ENCODE results near the gene NONO.

DNA sequence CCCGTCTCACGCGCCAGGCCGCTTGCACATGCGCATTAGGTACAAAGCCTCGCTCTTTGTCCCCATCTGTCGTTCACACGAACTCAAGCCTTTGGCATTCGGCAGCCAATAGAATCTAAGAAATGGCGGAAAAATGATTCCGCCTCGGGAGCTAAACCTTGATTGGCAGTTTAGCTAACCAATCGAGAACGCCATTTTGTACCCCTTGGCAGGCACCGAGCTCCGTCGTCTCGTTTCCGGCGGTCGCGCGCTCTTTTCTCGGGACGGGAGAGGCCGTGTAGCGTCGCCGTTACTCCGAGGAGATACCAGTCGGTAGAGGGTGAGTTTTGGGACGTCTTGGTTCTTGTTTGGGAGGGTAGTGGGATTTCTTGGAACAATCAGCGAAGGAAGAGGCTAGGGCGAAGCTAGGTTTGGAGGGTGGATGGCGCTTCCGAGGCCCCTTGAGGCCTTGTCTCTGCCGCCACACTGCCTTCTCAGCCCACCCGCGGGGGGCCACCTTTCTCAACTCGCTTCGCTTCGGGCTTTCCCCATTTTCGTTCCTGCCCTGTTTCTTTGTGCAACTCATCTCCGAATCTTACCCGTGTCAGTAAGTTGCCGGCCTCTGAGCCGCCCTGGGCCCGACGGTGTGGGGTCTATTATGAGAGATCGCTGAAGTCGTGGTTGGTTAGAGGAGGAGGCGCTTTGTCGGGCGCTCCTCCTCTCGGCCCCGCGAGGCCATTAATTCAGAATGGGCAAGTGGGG is at the start of gene NONO:
- TF ChIP-seq, protein P1, sequence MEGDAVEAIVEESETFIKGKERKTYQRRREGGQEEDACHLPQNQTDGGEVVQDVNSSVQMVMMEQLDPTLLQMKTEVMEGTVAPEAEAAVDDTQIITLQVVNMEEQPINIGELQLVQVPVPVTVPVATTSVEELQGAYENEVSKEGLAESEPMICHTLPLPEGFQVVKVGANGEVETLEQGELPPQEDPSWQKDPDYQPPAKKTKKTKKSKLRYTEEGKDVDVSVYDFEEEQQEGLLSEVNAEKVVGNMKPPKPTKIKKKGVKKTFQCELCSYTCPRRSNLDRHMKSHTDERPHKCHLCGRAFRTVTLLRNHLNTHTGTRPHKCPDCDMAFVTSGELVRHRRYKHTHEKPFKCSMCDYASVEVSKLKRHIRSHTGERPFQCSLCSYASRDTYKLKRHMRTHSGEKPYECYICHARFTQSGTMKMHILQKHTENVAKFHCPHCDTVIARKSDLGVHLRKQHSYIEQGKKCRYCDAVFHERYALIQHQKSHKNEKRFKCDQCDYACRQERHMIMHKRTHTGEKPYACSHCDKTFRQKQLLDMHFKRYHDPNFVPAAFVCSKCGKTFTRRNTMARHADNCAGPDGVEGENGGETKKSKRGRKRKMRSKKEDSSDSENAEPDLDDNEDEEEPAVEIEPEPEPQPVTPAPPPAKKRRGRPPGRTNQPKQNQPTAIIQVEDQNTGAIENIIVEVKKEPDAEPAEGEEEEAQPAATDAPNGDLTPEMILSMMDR (IDR thresholded peaks at IDR 0.05; ENCODE audit: insufficient read depth, low read depth, low read length) = no peak
- TF ChIP-seq EZH2 (IDR thresholded peaks at IDR 0.05; ENCODE audit: insufficient read depth, low read length) = no peak
